HL-60 (cell line): ENCODE measurements around the gene TERT.
"Not testable (repeated sequence)": the region's sequence is repeated elsewhere in the genome, so short reads cannot be mapped to it uniquely, and the experiment has no call there.

Experiments
- DNase-seq, 2 experiments: peaks; one replicate each; pipeline ENCODE4 v3.0.0-alpha.2; 2010 to 2020; ENCODE audit warnings: low read depth in 1 of 2, low spot score in 1 of 2
- H3K27ac ChIP-seq: fragments of 250-450 bp; sonication (Bioruptor Pico); replicated peaks from 2 replicates; pipeline ENCODE4 v1.5.1; 2020; ENCODE audit warnings: mild to moderate bottlenecking, moderate library complexity
- H3K27me3 ChIP-seq: fragments of 250-450 bp; sonication (Bioruptor Pico); 2 replicates; pipeline ENCODE4 v1.5.1; 2021; ENCODE audit warnings: mild to moderate bottlenecking, moderate library complexity; ENCODE audit not compliant: insufficient read depth, poor library complexity, severe bottlenecking
- H3K4me3 ChIP-seq: replicated peaks from 2 replicates; pipeline ENCODE4 v1.5.1; 2011; ENCODE audit warnings: mild to moderate bottlenecking, control low read depth, low read length; ENCODE audit not compliant: insufficient read depth
- CTCF ChIP-seq: IDR thresholded peaks from one replicate; pipeline ENCODE4 v1.5.1; 2011; ENCODE audit warnings: low read length, control low read depth, inconsistent platforms; ENCODE audit not compliant: insufficient read depth
- GABPA ChIP-seq: IDR thresholded peaks from 2 replicates; pipeline ENCODE4 v1.6.1; 2012; ENCODE audit warnings: low read depth
- POLR2AphosphoS5 ChIP-seq: IDR thresholded peaks from 2 replicates; pipeline ENCODE4 v1.6.1; 2012; ENCODE audit warnings: low read depth
- SPI1 ChIP-seq: IDR thresholded peaks from 2 replicates; pipeline ENCODE4 v1.6.1; 2012; ENCODE audit warnings: low read depth, mild to moderate bottlenecking, borderline replicate concordance
- TF ChIP-seq, protein P1 (sequence below): IDR thresholded peaks from 2 replicates; pipeline ENCODE4 v1.6.1; 2012; ENCODE audit warnings: low read depth; ENCODE audit not compliant: insufficient replicate concordance

Gene TERT

GRCh38 chr5:1277331-1277730, 17.5 kb downstream of the TERT start:
- H3K4me3 ChIP-seq = no peak overlapping the region
- H3K27me3 ChIP-seq = no peaks in the 10 kb centered on the region
- DNase-seq = no peak
- no peak overlapping the region for H3K27ac ChIP-seq
- no peak for TF ChIP-seq SPI1
- TF ChIP-seq, protein P1, sequence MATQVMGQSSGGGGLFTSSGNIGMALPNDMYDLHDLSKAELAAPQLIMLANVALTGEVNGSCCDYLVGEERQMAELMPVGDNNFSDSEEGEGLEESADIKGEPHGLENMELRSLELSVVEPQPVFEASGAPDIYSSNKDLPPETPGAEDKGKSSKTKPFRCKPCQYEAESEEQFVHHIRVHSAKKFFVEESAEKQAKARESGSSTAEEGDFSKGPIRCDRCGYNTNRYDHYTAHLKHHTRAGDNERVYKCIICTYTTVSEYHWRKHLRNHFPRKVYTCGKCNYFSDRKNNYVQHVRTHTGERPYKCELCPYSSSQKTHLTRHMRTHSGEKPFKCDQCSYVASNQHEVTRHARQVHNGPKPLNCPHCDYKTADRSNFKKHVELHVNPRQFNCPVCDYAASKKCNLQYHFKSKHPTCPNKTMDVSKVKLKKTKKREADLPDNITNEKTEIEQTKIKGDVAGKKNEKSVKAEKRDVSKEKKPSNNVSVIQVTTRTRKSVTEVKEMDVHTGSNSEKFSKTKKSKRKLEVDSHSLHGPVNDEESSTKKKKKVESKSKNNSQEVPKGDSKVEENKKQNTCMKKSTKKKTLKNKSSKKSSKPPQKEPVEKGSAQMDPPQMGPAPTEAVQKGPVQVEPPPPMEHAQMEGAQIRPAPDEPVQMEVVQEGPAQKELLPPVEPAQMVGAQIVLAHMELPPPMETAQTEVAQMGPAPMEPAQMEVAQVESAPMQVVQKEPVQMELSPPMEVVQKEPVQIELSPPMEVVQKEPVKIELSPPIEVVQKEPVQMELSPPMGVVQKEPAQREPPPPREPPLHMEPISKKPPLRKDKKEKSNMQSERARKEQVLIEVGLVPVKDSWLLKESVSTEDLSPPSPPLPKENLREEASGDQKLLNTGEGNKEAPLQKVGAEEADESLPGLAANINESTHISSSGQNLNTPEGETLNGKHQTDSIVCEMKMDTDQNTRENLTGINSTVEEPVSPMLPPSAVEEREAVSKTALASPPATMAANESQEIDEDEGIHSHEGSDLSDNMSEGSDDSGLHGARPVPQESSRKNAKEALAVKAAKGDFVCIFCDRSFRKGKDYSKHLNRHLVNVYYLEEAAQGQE = no peak
- TF ChIP-seq GABPA = no peak
- TF ChIP-seq POLR2AphosphoS5 = no peak
- no peak for TF ChIP-seq CTCF

- Histone ChIP-seq H3K27ac (no peak overlapping the region), H3K4me3 (no peak overlapping the region), H3K27me3 (no peaks in the 10 kb centered on the region)
- TF ChIP-seq POLR2AphosphoS5 (no peak), SPI1 (no peak), GABPA (no peak), CTCF (no peak)
- TF ChIP-seq, protein P1 = no peak
- DNase-seq = no peak
Measured at GRCh38 chr5:1276930-1277329, 17.9 kb downstream of the TERT start.

- H3K27me3 ChIP-seq, H3K27ac ChIP-seq, DNase-seq, H3K4me3 ChIP-seq: not testable (repeated sequence)
Measured at GRCh38 chr5:1275397-1276391, 19.2 kb downstream of the TERT start.

DNA sequence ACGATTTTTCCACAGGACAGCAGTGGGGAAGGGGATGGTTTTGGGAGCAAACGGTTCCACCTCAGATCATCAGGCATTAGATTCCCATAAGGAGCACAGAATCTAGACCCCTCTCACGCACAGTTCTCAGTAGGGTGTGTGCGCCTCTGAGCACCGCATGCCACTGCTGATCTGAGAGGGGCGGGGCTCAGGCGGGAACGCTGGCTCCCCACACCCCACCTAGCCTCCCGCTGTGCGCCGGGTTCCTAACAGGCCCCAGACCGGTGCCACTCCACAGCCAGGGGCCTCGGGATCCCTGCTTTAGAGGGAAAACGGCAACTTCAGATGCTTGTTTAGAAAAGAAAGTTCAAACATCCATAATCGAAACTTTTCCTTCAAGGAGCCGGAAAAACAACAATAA, 20.4 kb downstream of the TERT start:
- no peak overlapping the region for H3K27ac ChIP-seq
- no peaks in the 10 kb centered on the region for H3K27me3 ChIP-seq
- no peak for DNase-seq
- H3K4me3 ChIP-seq = no peak overlapping the region
- no peak for TF ChIP-seq SPI1
- TF ChIP-seq, protein P1 = no peak
- TF ChIP-seq GABPA = no peak
- TF ChIP-seq POLR2AphosphoS5 = no peak
- TF ChIP-seq CTCF = no peak
